Measurements from ENCODE around the gene USP6. TPM values are rescaled to one million over a fixed set of nuclear protein-coding genes. Genes with fewer than 3 reads are reported as not detected.
"Not testable (repeated sequence)": the region's sequence is repeated elsewhere in the genome, so short reads cannot be mapped to it uniquely, and the experiment has no call there.

The USP6 gene
- total RNA-seq, 1 donor from 2014 or later = not detected

GRCh38 chr17:5175027-5175426, 59.2 kb downstream of the USP6 start:
- intact Hi-C loops (cut with DNase I); ATAC-seq (ENCODE audit: poor library complexity); DNase-seq: not testable (repeated sequence)

GRCh38 chr17:5179003-5179402, 63.2 kb downstream of the USP6 start:
- intact Hi-C loops (cut with DNase I) = no loop called here
- ATAC-seq (ENCODE audit: poor library complexity) (no peak), DNase-seq (no peak)

GRCh38 chr17:5181509-5182305, 65.9 kb downstream of the USP6 start:
- no peak for ATAC-seq (ENCODE audit: poor library complexity)
- no peak for DNase-seq
- intact Hi-C loops (cut with DNase I) = no loop called here

- no peak for ATAC-seq (ENCODE audit: poor library complexity)
- intact Hi-C loops (cut with DNase I) = no loop called here
These were observed 67.0 kb downstream of the USP6 start for GRCh38 chr17:5182597-5183409.

GRCh38 chr17:5183410-5183793, 67.6 kb downstream of the USP6 start:
- DNase-seq (no peak), ATAC-seq (ENCODE audit: poor library complexity) (no peak)
- intact Hi-C loops (cut with DNase I) = no loop called here

More at GRCh38 chr17:5182597-5183409, 67.0 kb downstream of the USP6 start:
- no peak for DNase-seq

GRCh38 chr17:5184288-5184687, 68.5 kb downstream of the USP6 start:
- intact Hi-C loops (cut with DNase I) = no loop called here

GRCh38 chr17:5191541-5192417, 75.9 kb downstream of the USP6 start, which contains the start of gene ZNF594:
Gene ZNF594, minus strand, starts transcription at chr17:5191868. Its CDS starts 7,612 bp downstream, at chr17:5184256.
- peak; percentile 100 for ATAC-seq (ENCODE audit: poor library complexity)
- DNase-seq = peak; percentile 98
- intact Hi-C loops (cut with DNase I) = no loop called here

More at GRCh38 chr17:5184288-5184687, 68.5 kb downstream of the USP6 start:
- no peak for DNase-seq
- ATAC-seq (ENCODE audit: poor library complexity) = no peak

GRCh38 chr17:5194346-5194745, 78.5 kb downstream of the USP6 start:
- ATAC-seq (ENCODE audit: poor library complexity) (no peak), DNase-seq (no peak)
- intact Hi-C loops (cut with DNase I) = no loop called here

GRCh38 chr17:5198472-5198871, 82.6 kb downstream of the USP6 start:
- no peak for DNase-seq
- ATAC-seq (ENCODE audit: poor library complexity) = no peak
- intact Hi-C loops (cut with DNase I) = no loop called here

GRCh38 chr17:5200360-5200759, 84.5 kb downstream of the USP6 start:
- ATAC-seq (ENCODE audit: poor library complexity) (no peak), DNase-seq (no peak)
- intact Hi-C loops (cut with DNase I) = no loop called here

GRCh38 chr17:5201011-5201410, 85.2 kb downstream of the USP6 start:
- no peak for DNase-seq
- intact Hi-C loops (cut with DNase I) = no loop called here
- no peak for ATAC-seq (ENCODE audit: poor library complexity)

- no peak for DNase-seq
- ATAC-seq (ENCODE audit: poor library complexity) = no peak
- intact Hi-C loops (cut with DNase I) = no loop called here
These were observed 87.5 kb downstream of the USP6 start for GRCh38 chr17:5203178-5203907.

GRCh38 chr17:5203908-5204294, 88.1 kb downstream of the USP6 start:
- no peak for ATAC-seq (ENCODE audit: poor library complexity)
- intact Hi-C loops (cut with DNase I) = no loop called here
- DNase-seq = no peak

GRCh38 chr17:5209396-5209795, 93.6 kb downstream of the USP6 start:
- ATAC-seq (ENCODE audit: poor library complexity) = no peak
- intact Hi-C loops (cut with DNase I) = no loop called here
- no peak for DNase-seq

GRCh38 chr17:5210091-5210490, 94.3 kb downstream of the USP6 start:
- intact Hi-C loops (cut with DNase I) = no loop called here
- no peak for ATAC-seq (ENCODE audit: poor library complexity)
- DNase-seq = no peak

- intact Hi-C loops (cut with DNase I) = no loop called here
- ATAC-seq (ENCODE audit: poor library complexity) = no peak
- DNase-seq = no peak
These were observed 94.9 kb downstream of the USP6 start for GRCh38 chr17:5210614-5211252.

GRCh38 chr17:5211458-5211857, 95.6 kb downstream of the USP6 start:
- peak; percentile 41 for ATAC-seq (ENCODE audit: poor library complexity)
- intact Hi-C loops (cut with DNase I) = no loop called here
- no peak for DNase-seq

GRCh38 chr17:5217562-5217961, 101.7 kb downstream of the USP6 start:
- intact Hi-C loops (cut with DNase I); ATAC-seq (ENCODE audit: poor library complexity); DNase-seq: not testable (repeated sequence)
